ENCODE results near the gene TULP1.
A peak's percentile ranks its signal among the peaks of the same experiment; 100 is the strongest.

Gene TULP1

GRCh38 chr6:35486005-35486925 is 26.4 kb downstream of the TULP1 start:
- Histone ChIP-seq H3K9ac (ENCODE audit: low read depth in 1 of 2, low read length in 2 of 2) (peak overlapping the region; percentile 75 to 93), H3K27me3 (ENCODE audit: control insufficient read depth in 2 of 2, insufficient read depth in 2 of 2, low read length in 2 of 2) (no peaks in the 10 kb centered on the region), H3K9me3 (ENCODE audit: control insufficient read depth in 2 of 2, low read length in 2 of 2) (no peaks in the 10 kb centered on the region), H3K4me3 (ENCODE audit: low read length in 2 of 2) (peak overlapping the region; percentile 57 to 63), H3K4me1 (ENCODE audit: control insufficient read depth in 2 of 2, insufficient read depth in 2 of 2, low read length in 2 of 2) (peaks cover 40 to 43% of the 10 kb centered on the region in 2 donors), H3K36me3 (ENCODE audit: control insufficient read depth in 2 of 2, insufficient read depth in 2 of 2, low read length in 2 of 2) (peaks cover 7 to 8% of the 10 kb centered on the region in 2 donors), H3K27ac (ENCODE audit: low read depth in 2 of 2, low read length in 2 of 2) (peak overlapping the region; percentile 96 to 98)

- Histone ChIP-seq H3K27me3 (ENCODE audit: control insufficient read depth in 2 of 2, insufficient read depth in 2 of 2, low read length in 2 of 2) (no peaks in the 10 kb centered on the region), H3K4me1 (ENCODE audit: control insufficient read depth in 2 of 2, insufficient read depth in 2 of 2, low read length in 2 of 2) (peaks cover 40 to 41% of the 10 kb centered on the region in 2 donors), H3K4me3 (ENCODE audit: low read length in 2 of 2) (peak overlapping the region; percentile 57 to 63), H3K9ac (ENCODE audit: low read depth in 1 of 2, low read length in 2 of 2) (peak overlapping the region; percentile 75 to 93), H3K9me3 (ENCODE audit: control insufficient read depth in 2 of 2, low read length in 2 of 2) (no peaks in the 10 kb centered on the region), H3K27ac (ENCODE audit: low read depth in 2 of 2, low read length in 2 of 2) (peak overlapping the region; percentile 96 to 98), H3K36me3 (ENCODE audit: control insufficient read depth in 2 of 2, insufficient read depth in 2 of 2, low read length in 2 of 2) (peaks cover 8 to 10% of the 10 kb centered on the region in 2 donors)
Measured at GRCh38 chr6:35485402-35485877, 27.3 kb downstream of the TULP1 start.

GRCh38 chr6:35484921-35485392 is 27.7 kb downstream of the TULP1 start:
- Histone ChIP-seq H3K9ac (ENCODE audit: low read depth in 1 of 2, low read length in 2 of 2) (peak overlapping the region in 1 of 2 donors; percentile 93), H3K36me3 (ENCODE audit: control insufficient read depth in 2 of 2, insufficient read depth in 2 of 2, low read length in 2 of 2) (peaks cover 8 to 10% of the 10 kb centered on the region in 2 donors)

GRCh38 chr6:35483893-35484645 is 28.6 kb downstream of the TULP1 start:
- Histone ChIP-seq H3K27me3 (ENCODE audit: control insufficient read depth in 2 of 2, insufficient read depth in 2 of 2, low read length in 2 of 2) (no peaks in the 10 kb centered on the region), H3K4me3 (ENCODE audit: low read length in 2 of 2) (no peak overlapping the region), H3K4me1 (ENCODE audit: control insufficient read depth in 2 of 2, insufficient read depth in 2 of 2, low read length in 2 of 2) (peaks cover 39 to 40% of the 10 kb centered on the region in 2 donors), H3K27ac (ENCODE audit: low read depth in 2 of 2, low read length in 2 of 2) (no peak overlapping the region), H3K9ac (ENCODE audit: low read depth in 1 of 2, low read length in 2 of 2) (no peak overlapping the region), H3K36me3 (ENCODE audit: control insufficient read depth in 2 of 2, insufficient read depth in 2 of 2, low read length in 2 of 2) (peaks cover 10 to 12% of the 10 kb centered on the region in 2 donors), H3K9me3 (ENCODE audit: control insufficient read depth in 2 of 2, low read length in 2 of 2) (no peaks in the 10 kb centered on the region)

More at GRCh38 chr6:35484921-35485392, 27.7 kb downstream of the TULP1 start:
- Histone ChIP-seq H3K4me1 (ENCODE audit: control insufficient read depth in 2 of 2, insufficient read depth in 2 of 2, low read length in 2 of 2) (peaks cover 39 to 40% of the 10 kb centered on the region in 2 donors), H3K4me3 (ENCODE audit: low read length in 2 of 2) (peak overlapping the region; percentile 7 to 63), H3K27ac (ENCODE audit: low read depth in 2 of 2, low read length in 2 of 2) (peak overlapping the region; percentile 96 to 98), H3K27me3 (ENCODE audit: control insufficient read depth in 2 of 2, insufficient read depth in 2 of 2, low read length in 2 of 2) (no peaks in the 10 kb centered on the region), H3K9me3 (ENCODE audit: control insufficient read depth in 2 of 2, low read length in 2 of 2) (no peaks in the 10 kb centered on the region)

- H3K27ac ChIP-seq (ENCODE audit: low read depth in 2 of 2, low read length in 2 of 2), result no peak overlapping the region
- H3K9ac ChIP-seq (ENCODE audit: low read depth in 1 of 2, low read length in 2 of 2), result no peak overlapping the region
- H3K36me3 ChIP-seq (ENCODE audit: control insufficient read depth in 2 of 2, insufficient read depth in 2 of 2, low read length in 2 of 2), result peaks cover 11 to 12% of the 10 kb centered on the region in 2 donors
- H3K4me3 ChIP-seq (ENCODE audit: low read length in 2 of 2), result no peak overlapping the region
- peaks cover 38% of the 10 kb centered on the region in 2 donors for H3K4me1 ChIP-seq (ENCODE audit: control insufficient read depth in 2 of 2, insufficient read depth in 2 of 2, low read length in 2 of 2)
- H3K27me3 ChIP-seq (ENCODE audit: control insufficient read depth in 2 of 2, insufficient read depth in 2 of 2, low read length in 2 of 2), result no peaks in the 10 kb centered on the region
- no peaks in the 10 kb centered on the region for H3K9me3 ChIP-seq (ENCODE audit: control insufficient read depth in 2 of 2, low read length in 2 of 2)
Measured at GRCh38 chr6:35483490-35483889, 29.2 kb downstream of the TULP1 start.

- H3K4me1 ChIP-seq (ENCODE audit: control insufficient read depth in 2 of 2, insufficient read depth in 2 of 2, low read length in 2 of 2), result peaks cover 33 to 34% of the 10 kb centered on the region in 2 donors
- no peak overlapping the region for H3K4me3 ChIP-seq (ENCODE audit: low read length in 2 of 2)
- no peak overlapping the region for H3K27ac ChIP-seq (ENCODE audit: low read depth in 2 of 2, low read length in 2 of 2)
- H3K27me3 ChIP-seq (ENCODE audit: control insufficient read depth in 2 of 2, insufficient read depth in 2 of 2, low read length in 2 of 2), result no peaks in the 10 kb centered on the region
- peaks cover 15% of the 10 kb centered on the region in 2 donors for H3K36me3 ChIP-seq (ENCODE audit: control insufficient read depth in 2 of 2, insufficient read depth in 2 of 2, low read length in 2 of 2)
- H3K9ac ChIP-seq (ENCODE audit: low read depth in 1 of 2, low read length in 2 of 2), result no peak overlapping the region
- H3K9me3 ChIP-seq (ENCODE audit: control insufficient read depth in 2 of 2, low read length in 2 of 2), result no peaks in the 10 kb centered on the region
Measured at GRCh38 chr6:35483062-35483461, 29.6 kb downstream of the TULP1 start.

GRCh38 chr6:35481226-35481625 is 31.5 kb downstream of the TULP1 start:
- peaks cover 15 to 16% of the 10 kb centered on the region in 2 donors for H3K4me1 ChIP-seq (ENCODE audit: control insufficient read depth in 2 of 2, insufficient read depth in 2 of 2, low read length in 2 of 2)
- H3K27me3 ChIP-seq (ENCODE audit: control insufficient read depth in 2 of 2, insufficient read depth in 2 of 2, low read length in 2 of 2), result no peaks in the 10 kb centered on the region
- no peak overlapping the region for H3K9ac ChIP-seq (ENCODE audit: low read depth in 1 of 2, low read length in 2 of 2)
- peaks cover 16 to 17% of the 10 kb centered on the region in 2 donors for H3K36me3 ChIP-seq (ENCODE audit: control insufficient read depth in 2 of 2, insufficient read depth in 2 of 2, low read length in 2 of 2)
- no peaks in the 10 kb centered on the region for H3K9me3 ChIP-seq (ENCODE audit: control insufficient read depth in 2 of 2, low read length in 2 of 2)
- H3K27ac ChIP-seq (ENCODE audit: low read depth in 2 of 2, low read length in 2 of 2), result no peak overlapping the region
- H3K4me3 ChIP-seq (ENCODE audit: low read length in 2 of 2), result no peak overlapping the region

- peaks cover 19 to 21% of the 10 kb centered on the region in 2 donors for H3K36me3 ChIP-seq (ENCODE audit: control insufficient read depth in 2 of 2, insufficient read depth in 2 of 2, low read length in 2 of 2)
- H3K4me3 ChIP-seq (ENCODE audit: low read length in 2 of 2), result no peak overlapping the region
- H3K4me1 ChIP-seq (ENCODE audit: control insufficient read depth in 2 of 2, insufficient read depth in 2 of 2, low read length in 2 of 2), result peaks cover 5 to 7% of the 10 kb centered on the region in 2 donors
- no peak overlapping the region for H3K9ac ChIP-seq (ENCODE audit: low read depth in 1 of 2, low read length in 2 of 2)
- H3K27ac ChIP-seq (ENCODE audit: low read depth in 2 of 2, low read length in 2 of 2), result no peak overlapping the region
- no peaks in the 10 kb centered on the region for H3K27me3 ChIP-seq (ENCODE audit: control insufficient read depth in 2 of 2, insufficient read depth in 2 of 2, low read length in 2 of 2)
- H3K9me3 ChIP-seq (ENCODE audit: control insufficient read depth in 2 of 2, low read length in 2 of 2), result no peaks in the 10 kb centered on the region
Measured at GRCh38 chr6:35480176-35480575, 32.5 kb downstream of the TULP1 start.

GRCh38 chr6:35478259-35478658 is 34.4 kb downstream of the TULP1 start:
- peaks cover 20 to 23% of the 10 kb centered on the region in 2 donors for H3K36me3 ChIP-seq (ENCODE audit: control insufficient read depth in 2 of 2, insufficient read depth in 2 of 2, low read length in 2 of 2)
- no peak overlapping the region for H3K9ac ChIP-seq (ENCODE audit: low read depth in 1 of 2, low read length in 2 of 2)
- no peaks in the 10 kb centered on the region for H3K4me1 ChIP-seq (ENCODE audit: control insufficient read depth in 2 of 2, insufficient read depth in 2 of 2, low read length in 2 of 2)
- H3K9me3 ChIP-seq (ENCODE audit: control insufficient read depth in 2 of 2, low read length in 2 of 2), result no peaks in the 10 kb centered on the region
- H3K4me3 ChIP-seq (ENCODE audit: low read length in 2 of 2), result no peak overlapping the region
- no peaks in the 10 kb centered on the region for H3K27me3 ChIP-seq (ENCODE audit: control insufficient read depth in 2 of 2, insufficient read depth in 2 of 2, low read length in 2 of 2)
- H3K27ac ChIP-seq (ENCODE audit: low read depth in 2 of 2, low read length in 2 of 2), result no peak overlapping the region
